ENCODE measurements around the gene MGAT3.

DNA sequence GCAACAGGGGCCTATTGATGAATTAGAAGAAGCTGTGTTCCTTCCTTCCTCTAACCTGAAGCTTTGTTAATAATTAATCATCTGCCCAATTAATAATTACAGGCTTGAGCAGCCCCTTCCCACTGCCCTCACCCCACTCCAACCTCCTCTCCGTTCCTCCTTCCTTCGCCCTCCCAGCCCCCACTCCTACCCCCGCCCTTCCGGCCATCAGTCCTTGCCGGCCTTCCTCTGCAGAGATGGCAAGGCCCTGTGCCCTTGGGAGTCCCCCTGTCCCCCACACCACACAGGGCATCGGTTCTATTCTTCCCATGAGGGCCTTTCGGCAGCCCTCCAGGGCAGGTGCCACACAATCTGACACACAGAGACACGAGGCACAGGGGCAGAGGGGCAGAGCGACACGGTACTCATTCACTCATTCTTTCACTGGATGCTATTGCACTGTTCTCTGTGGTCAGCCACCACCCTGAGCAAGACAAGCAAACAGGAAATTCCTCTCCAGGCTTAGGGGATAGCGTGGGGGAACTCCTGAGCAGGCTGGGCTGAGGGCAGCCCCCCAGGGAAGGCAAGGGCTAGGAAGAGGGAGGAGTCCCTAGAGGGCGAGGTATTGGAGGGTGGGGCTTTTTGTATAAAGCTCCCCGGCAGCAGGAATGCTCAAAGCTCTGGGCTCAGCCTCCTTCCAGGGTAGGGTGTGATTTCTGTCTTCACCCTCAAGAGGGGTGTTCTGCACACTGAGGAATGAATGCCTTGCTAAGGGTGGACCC, 14.7 kb downstream of the MGAT3 start:
- no peak for TF ChIP-seq CTCF (IDR thresholded peaks at IDR 0.05)
- no peak for TF ChIP-seq POLR2A (IDR thresholded peaks at IDR 0.05)

All from adrenal gland (tissue), 5 donors.